NCI-H2196 (cell line): ENCODE results near the gene KRT7.

Experiments
- DNase-seq: peaks from one replicate; lab custom pipeline; 2025; ENCODE audit not compliant: unreplicated experiment; lab: John Stamatoyannopoulos, UW

The KRT7 gene

GRCh38 chr12:52199294-52199919 lies 33.6 kb upstream of the KRT7 start:
- DNase-seq = no peak

GRCh38 chr12:52200086-52200780 lies 32.8 kb upstream of the KRT7 start:
- DNase-seq = no peak

GRCh38 chr12:52200781-52201450 lies 32.1 kb upstream of the KRT7 start:
- DNase-seq = no peak

GRCh38 chr12:52201451-52201839 lies 31.6 kb upstream of the KRT7 start:
- DNase-seq = no peak

- DNase-seq = no peak
Observed at GRCh38 chr12:52202361-52203078, 30.5 kb upstream of the KRT7 start.

- peak; percentile 81 for DNase-seq
Observed at GRCh38 chr12:52203079-52203921, 29.7 kb upstream of the KRT7 start.

GRCh38 chr12:52204095-52204930 lies 28.7 kb upstream of the KRT7 start:
- no peak for DNase-seq

- DNase-seq = no peak
Observed at GRCh38 chr12:52204931-52205505, 28.0 kb upstream of the KRT7 start.

GRCh38 chr12:52205612-52206303 lies 27.3 kb upstream of the KRT7 start:
- no peak for DNase-seq

GRCh38 chr12:52206304-52207040 lies 26.6 kb upstream of the KRT7 start:
- DNase-seq = no peak

- DNase-seq = no peak
Observed at GRCh38 chr12:52207106-52207505, 25.9 kb upstream of the KRT7 start.

GRCh38 chr12:52207895-52208294 lies 25.1 kb upstream of the KRT7 start:
- DNase-seq = peak; percentile 85

- DNase-seq = no peak
Observed at GRCh38 chr12:52208424-52209165, 24.4 kb upstream of the KRT7 start.

- no peak for DNase-seq
Observed at GRCh38 chr12:52209321-52209720, 23.7 kb upstream of the KRT7 start.

- DNase-seq = no peak
Observed at GRCh38 chr12:52210186-52210924, 22.7 kb upstream of the KRT7 start.

- DNase-seq = no peak
Observed at GRCh38 chr12:52210925-52211650, 22.0 kb upstream of the KRT7 start.
